Panc1 (cell line): ENCODE measurements around the gene THBS4.

Source experiments
- CTCF ChIP-seq: fragments of 450-650 bp; IDR thresholded peaks from 2 replicates; pipeline ENCODE4 v1.5.1; 2017; ENCODE audit warnings: mild to moderate bottlenecking
- POLR2AphosphoS5 ChIP-seq: IDR thresholded peaks from 2 replicates; pipeline ENCODE4 v1.6.1; 2012; ENCODE audit warnings: mild to moderate bottlenecking, low read depth, low read length, moderate library complexity

- TF ChIP-seq CTCF, result no peak
- TF ChIP-seq POLR2AphosphoS5, result no peak
Measured at GRCh38 chr5:80043187-80043586, 8.0 kb downstream of the THBS4 start.
